ENCODE results near the gene EHD1. TPM values are rescaled to one million over a fixed set of nuclear protein-coding genes. Genes with fewer than 3 reads are reported as not detected.

EHD1 gene
- 27.6 and 33.6 TPM in 2 replicates for total RNA-seq

GRCh38 chr11:64878494-64879243 is at the start of gene EHD1:
EHD1 (minus strand) TSS chr11:64878621; CDS start chr11:64878464, 157 bp downstream.
- peak; percentile 98 for DNase-seq (ENCODE audit: low read depth in 2 of 2)

- DNase-seq (ENCODE audit: low read depth in 2 of 2), result no peak
These were observed 48.3 kb upstream of the EHD1 start for GRCh38 chr11:64926689-64927088.

- DNase-seq (ENCODE audit: low read depth in 2 of 2), result no peak
These were observed 47.4 kb upstream of the EHD1 start for GRCh38 chr11:64925536-64926436.

GRCh38 chr11:64924910-64925284 is 46.5 kb upstream of the EHD1 start:
- DNase-seq (ENCODE audit: low read depth in 2 of 2), result peak in 1 of 2 donors; percentile 10

GRCh38 chr11:64923944-64924909 is 45.8 kb upstream of the EHD1 start, which contains the start of gene PPP2R5B:
PPP2R5B (plus strand) TSS chr11:64924689; CDS start chr11:64925735, 1,046 bp downstream.
- peak; percentile 90 to 95 for DNase-seq (ENCODE audit: low read depth in 2 of 2)

- DNase-seq (ENCODE audit: low read depth in 2 of 2), result no peak
These were observed 44.8 kb upstream of the EHD1 start for GRCh38 chr11:64923151-64923661.

- no peak for DNase-seq (ENCODE audit: low read depth in 2 of 2)
These were observed 43.0 kb upstream of the EHD1 start for GRCh38 chr11:64921384-64921783.

GRCh38 chr11:64920124-64920523 is 41.7 kb upstream of the EHD1 start:
- no peak for DNase-seq (ENCODE audit: low read depth in 2 of 2)

GRCh38 chr11:64919627-64920026 is 41.2 kb upstream of the EHD1 start:
- no peak for DNase-seq (ENCODE audit: low read depth in 2 of 2)

- peak; percentile 44 to 47 for DNase-seq (ENCODE audit: low read depth in 2 of 2)
These were observed 39.6 kb upstream of the EHD1 start for GRCh38 chr11:64918017-64918416.

- DNase-seq (ENCODE audit: low read depth in 2 of 2), result no peak
These were observed 39.2 kb upstream of the EHD1 start for GRCh38 chr11:64917663-64917995.

GRCh38 chr11:64916775-64917662 is 38.6 kb upstream of the EHD1 start, which contains the start of gene ATG2A:
ATG2A (minus strand) TSS chr11:64917209; CDS start chr11:64917135, 74 bp downstream.
- DNase-seq (ENCODE audit: low read depth in 2 of 2), result peak; percentile 99 to 100

GRCh38 chr11:64916040-64916774 is 37.8 kb upstream of the EHD1 start:
- DNase-seq (ENCODE audit: low read depth in 2 of 2), result peak; percentile 30 to 33

GRCh38 chr11:64915376-64915887 is 37.0 kb upstream of the EHD1 start:
- DNase-seq (ENCODE audit: low read depth in 2 of 2), result no peak

GRCh38 chr11:64914123-64914522 is 35.7 kb upstream of the EHD1 start:
- DNase-seq (ENCODE audit: low read depth in 2 of 2), result no peak

GRCh38 chr11:64913171-64913727 is 34.8 kb upstream of the EHD1 start:
- no peak for DNase-seq (ENCODE audit: low read depth in 2 of 2)

- no peak for DNase-seq (ENCODE audit: low read depth in 2 of 2)
These were observed 33.3 kb upstream of the EHD1 start for GRCh38 chr11:64911689-64912088.

GRCh38 chr11:64911142-64911541 is 32.7 kb upstream of the EHD1 start:
- DNase-seq (ENCODE audit: low read depth in 2 of 2), result no peak
